Neutrophil (primary cell): ENCODE results near the gene METRNL.
A peak's percentile ranks its signal among the peaks of the same experiment; 100 is the strongest.

Source experiments
- H3K27ac ChIP-seq: fragments of 200-600 bp; sonication (generic); 2 replicates; pipeline ENCODE4 v1.5.1; 2016; ENCODE audit warnings: mild to moderate bottlenecking, moderate library complexity
- H3K27me3 ChIP-seq: fragments of 200-600 bp; sonication (generic); 2 replicates; pipeline ENCODE4 v1.6.0; 2016; ENCODE audit warnings: mild to moderate bottlenecking
- H3K36me3 ChIP-seq: fragments of 200-600 bp; sonication (generic); 2 replicates; pipeline ENCODE4 v1.5.1; 2017
- H3K4me1 ChIP-seq, 2 experiments: fragments of 200-600 bp in 1 of 2; sonication (generic) in 1 of 2; 1 replicate in 1 of 2; 2 replicates in 1 of 2; pipeline versions ENCODE4 v1.5.1 to v1.6.1; 2013 to 2016; ENCODE audit warnings: low read depth in 1 of 2, low read length in 1 of 2, mild to moderate bottlenecking in 1 of 2, moderate library complexity in 1 of 2; ENCODE audit not compliant: control insufficient read depth in 1 of 2, insufficient read depth in 1 of 2
- H3K4me3 ChIP-seq, 2 experiments: fragments of 200-600 bp in 1 of 2; sonication (generic) in 1 of 2; 1 replicate in 1 of 2; 2 replicates in 1 of 2; pipeline ENCODE4 v1.5.1; 2013 to 2016; ENCODE audit warnings: low read depth in 1 of 2, low read length in 1 of 2, mild to moderate bottlenecking in 1 of 2, moderate library complexity in 1 of 2
- H3K9me3 ChIP-seq: fragments of 200-600 bp; sonication (generic); 2 replicates; pipeline ENCODE4 v1.5.1; 2016
- CTCF ChIP-seq: fragments of 200-600 bp; sonication (generic); IDR thresholded peaks from 2 replicates; pipeline ENCODE4 v1.5.1; 2016; ENCODE audit warnings: antibody characterized with exemption

Gene METRNL

DNA sequence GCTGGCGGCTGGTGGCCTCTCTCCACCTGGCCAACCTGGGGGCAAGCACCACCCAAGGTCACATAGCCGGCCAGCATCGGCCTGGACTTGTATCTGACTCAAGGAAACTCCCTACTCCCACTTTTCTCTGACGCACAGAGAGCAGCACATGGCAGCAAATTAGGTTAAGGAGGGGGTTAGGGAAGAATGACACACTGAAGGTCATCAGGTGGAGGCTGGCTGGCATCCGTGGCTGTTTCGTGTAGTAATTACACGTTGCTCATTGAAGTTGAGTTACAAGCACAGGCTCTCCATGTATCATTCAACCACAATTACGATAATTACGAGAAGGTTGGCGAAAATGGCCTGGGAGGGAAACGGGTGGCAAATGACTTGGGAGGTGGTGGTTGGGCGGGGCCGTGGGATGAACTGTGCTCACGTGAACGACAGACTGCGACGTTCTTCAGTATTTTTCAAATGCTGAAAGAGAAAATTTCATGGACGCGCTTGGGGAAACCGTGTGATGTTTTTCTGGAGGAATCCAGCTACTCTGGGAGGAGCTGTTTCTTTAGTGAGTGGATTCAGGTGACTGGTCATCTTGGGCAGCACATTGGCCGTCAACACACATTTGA lies 4.0 kb upstream of the METRNL start:
- no peaks in the 10 kb centered on the region for H3K9me3 ChIP-seq
- H3K27me3 ChIP-seq, result peaks cover 65% of the 10 kb centered on the region
- peaks cover 13 to 16% of the 10 kb centered on the region in 2 experiments for H3K4me1 ChIP-seq
- TF ChIP-seq CTCF, result no peak
- no peaks in the 10 kb centered on the region for H3K36me3 ChIP-seq
- H3K4me3 ChIP-seq, result no peak overlapping the region
- no peak overlapping the region for H3K27ac ChIP-seq

- Histone ChIP-seq H3K4me3 (no peak overlapping the region), H3K27me3 (peaks cover 66% of the 10 kb centered on the region), H3K9me3 (no peaks in the 10 kb centered on the region), H3K36me3 (no peaks in the 10 kb centered on the region), H3K4me1 (peaks cover 19 to 24% of the 10 kb centered on the region in 2 experiments), H3K27ac (no peak overlapping the region)
- peak; percentile 20 for TF ChIP-seq CTCF
Measured at GRCh38 chr17:83076938-83077337, 2.5 kb upstream of the METRNL start.

GRCh38 chr17:83077411-83077810 lies 2.0 kb upstream of the METRNL start:
- H3K36me3 ChIP-seq, result no peaks in the 10 kb centered on the region
- peaks cover 21 to 24% of the 10 kb centered on the region in 2 experiments for H3K4me1 ChIP-seq
- no peak overlapping the region for H3K4me3 ChIP-seq
- H3K27ac ChIP-seq, result no peak overlapping the region
- no peaks in the 10 kb centered on the region for H3K9me3 ChIP-seq
- TF ChIP-seq CTCF, result no peak
- H3K27me3 ChIP-seq, result peaks cover 71% of the 10 kb centered on the region

DNA sequence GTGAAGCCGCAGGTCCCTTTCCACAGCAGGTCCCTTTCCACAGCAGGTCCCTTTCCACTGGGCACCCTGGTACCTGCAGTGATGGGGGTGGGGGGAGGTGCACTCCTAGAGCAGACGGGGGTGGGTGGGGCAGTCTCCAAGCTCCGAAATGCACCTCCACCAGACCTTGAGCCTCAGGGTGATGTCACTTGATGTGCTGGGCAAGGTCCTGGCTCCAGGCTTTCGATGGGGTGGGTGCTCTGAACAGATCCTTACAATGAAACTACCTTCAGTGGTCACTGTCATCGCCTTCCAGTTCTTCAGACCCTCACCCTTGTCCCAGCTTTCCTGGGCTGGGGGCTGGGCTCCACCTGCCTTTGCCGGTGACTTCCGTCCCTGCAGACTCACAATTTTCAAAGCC lies 1.5 kb upstream of the METRNL start:
- H3K27me3 ChIP-seq, result peaks cover 76% of the 10 kb centered on the region
- H3K4me1 ChIP-seq, result peaks cover 23 to 27% of the 10 kb centered on the region in 2 experiments
- peak overlapping the region; percentile 68 to 72 for H3K4me3 ChIP-seq

DNA sequence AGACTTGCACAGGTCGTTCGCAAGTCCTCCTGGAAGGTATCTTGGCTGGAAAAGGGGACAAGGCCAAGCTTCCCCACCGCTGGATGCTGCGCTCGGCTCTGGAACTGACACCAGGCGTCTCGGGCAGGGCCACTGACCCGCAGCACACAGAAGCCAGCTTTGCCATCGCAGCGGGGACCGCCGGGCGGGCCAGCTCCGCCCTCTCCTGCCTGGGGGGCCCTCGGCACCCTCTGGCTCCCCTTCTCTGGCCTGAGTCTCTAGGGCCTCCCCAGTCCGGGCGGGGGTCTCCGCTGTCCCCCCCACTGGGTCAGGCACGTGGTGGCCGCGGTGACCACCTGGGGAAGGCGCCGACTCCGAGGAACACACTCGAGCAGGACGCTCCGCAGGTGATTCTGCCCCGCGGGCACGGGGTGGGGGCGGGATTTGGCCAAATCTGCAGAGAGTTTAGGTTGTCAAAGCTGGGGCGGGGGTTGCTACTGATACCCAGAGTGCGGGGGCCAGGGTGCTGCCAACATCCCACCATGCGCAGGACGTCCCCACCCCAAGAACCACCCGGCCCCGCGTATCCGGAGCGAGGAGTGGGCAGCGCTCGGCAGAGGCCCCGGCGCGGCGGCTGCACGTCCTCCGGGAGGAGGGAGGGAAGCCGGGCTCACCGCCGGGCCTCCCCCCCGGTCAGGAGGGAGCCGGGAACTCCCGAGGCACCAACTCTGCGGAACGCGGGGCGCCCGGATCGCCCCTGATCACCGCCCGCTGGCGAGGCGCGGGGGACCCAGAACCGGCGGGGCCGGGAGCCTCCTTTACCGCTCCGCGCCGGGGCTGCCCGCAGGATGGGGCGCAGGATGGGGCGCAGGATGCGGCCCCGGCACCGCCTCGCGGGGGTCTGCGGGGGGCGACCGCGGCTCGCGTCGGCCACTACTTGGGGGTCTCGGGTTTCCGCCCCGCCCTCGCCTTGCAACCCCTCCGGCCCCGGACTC lies 744 bp upstream of the METRNL start:
- Histone ChIP-seq H3K9me3 (no peaks in the 10 kb centered on the region), H3K36me3 (no peaks in the 10 kb centered on the region), H3K4me1 (peaks cover 24 to 27% of the 10 kb centered on the region in 2 experiments), H3K4me3 (peak overlapping the region; percentile 68 to 72), H3K27me3 (peaks cover 84% of the 10 kb centered on the region), H3K27ac (peak overlapping the region; percentile 77)
- TF ChIP-seq CTCF, result no peak

More for the DNA sequence above, 1.5 kb upstream of the METRNL start:
- H3K9me3 ChIP-seq, result no peaks in the 10 kb centered on the region
- no peak overlapping the region for H3K27ac ChIP-seq
- H3K36me3 ChIP-seq, result no peaks in the 10 kb centered on the region
- no peak for TF ChIP-seq CTCF
